ENCODE data around the gene FTL. TPM values are rescaled to one million over a fixed set of nuclear protein-coding genes. Genes with fewer than 3 reads are reported as not detected.
"Not testable (repeated sequence)": the region's sequence is repeated elsewhere in the genome, so short reads cannot be mapped to it uniquely, and the experiment has no call there.

FTL gene
- 754 and 855 TPM in 2 replicates for total RNA-seq (2014; rRNA removed; shearing (Covaris generic))

DNA sequence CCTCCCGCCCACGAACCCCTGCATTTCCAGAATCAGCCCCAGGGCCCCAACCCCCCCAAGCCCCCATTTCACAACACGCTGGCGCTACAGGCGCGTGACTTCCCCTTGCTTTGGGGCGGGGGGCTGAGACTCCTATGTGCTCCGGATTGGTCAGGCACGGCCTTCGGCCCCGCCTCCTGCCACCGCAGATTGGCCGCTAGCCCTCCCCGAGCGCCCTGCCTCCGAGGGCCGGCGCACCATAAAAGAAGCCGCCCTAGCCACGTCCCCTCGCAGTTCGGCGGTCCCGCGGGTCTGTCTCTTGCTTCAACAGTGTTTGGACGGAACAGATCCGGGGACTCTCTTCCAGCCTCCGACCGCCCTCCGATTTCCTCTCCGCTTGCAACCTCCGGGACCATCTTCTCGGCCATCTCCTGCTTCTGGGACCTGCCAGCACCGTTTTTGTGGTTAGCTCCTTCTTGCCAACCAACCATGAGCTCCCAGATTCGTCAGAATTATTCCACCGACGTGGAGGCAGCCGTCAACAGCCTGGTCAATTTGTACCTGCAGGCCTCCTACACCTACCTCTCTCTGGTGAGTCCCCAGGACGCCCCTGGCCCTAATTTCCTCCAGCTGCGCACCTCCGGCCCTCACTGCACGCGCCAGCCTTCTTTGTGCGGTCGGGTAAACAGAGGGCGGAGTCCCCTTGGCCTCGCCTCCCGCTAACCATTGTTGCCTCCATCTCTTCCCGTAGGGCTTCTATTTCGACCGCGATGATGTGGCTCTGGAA is at the start of gene FTL:
Gene FTL (plus strand): TSS at position 270 of the 766 bp plus-strand sequence. CDS start 199 bp downstream, at position 469.
- peak; percentile 96 for DNase-seq (ENCODE audit: low read depth)

DNA sequence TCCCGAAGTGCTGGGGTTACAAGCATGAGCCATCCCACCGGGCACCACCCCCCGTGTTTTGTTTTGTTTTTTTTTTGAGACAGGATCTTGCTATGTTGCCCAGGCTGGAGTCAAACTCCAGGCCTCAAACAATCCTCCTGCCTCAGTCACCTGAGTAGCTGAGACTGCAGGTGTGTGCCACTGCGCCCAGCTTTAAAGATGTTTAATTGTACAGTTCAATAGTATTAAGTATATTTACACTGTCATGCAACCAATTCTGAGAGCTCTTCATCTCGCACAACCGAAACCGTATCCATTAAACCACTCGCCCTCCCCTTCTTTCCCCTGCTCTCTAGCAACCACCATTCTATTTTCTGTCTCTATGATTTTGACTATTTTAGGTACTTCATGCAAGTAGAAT is 49.4 kb upstream of the FTL start:
- no peak for DNase-seq (ENCODE audit: low read depth)

DNA sequence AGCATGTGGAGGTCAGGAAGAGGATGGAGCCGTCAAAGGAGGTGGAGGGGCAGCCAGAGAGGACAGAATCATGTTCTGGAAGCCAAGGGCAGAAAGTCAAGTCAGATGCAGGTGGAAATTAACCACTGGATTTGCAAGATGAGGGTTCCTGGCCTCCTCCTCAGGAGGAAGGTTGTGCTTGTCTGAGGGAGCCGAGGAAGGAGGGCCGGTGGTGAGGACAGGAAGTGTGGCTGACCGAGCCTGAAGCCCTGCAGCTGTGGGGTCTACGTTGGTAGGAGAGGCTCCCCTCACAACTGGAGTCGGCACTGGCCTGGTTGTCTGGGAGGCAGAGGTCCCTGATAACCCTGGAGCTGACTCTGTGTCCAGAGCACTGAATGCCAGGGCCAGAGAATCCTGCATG is 47.0 kb upstream of the FTL start:
- no peak for DNase-seq (ENCODE audit: low read depth)

DNA sequence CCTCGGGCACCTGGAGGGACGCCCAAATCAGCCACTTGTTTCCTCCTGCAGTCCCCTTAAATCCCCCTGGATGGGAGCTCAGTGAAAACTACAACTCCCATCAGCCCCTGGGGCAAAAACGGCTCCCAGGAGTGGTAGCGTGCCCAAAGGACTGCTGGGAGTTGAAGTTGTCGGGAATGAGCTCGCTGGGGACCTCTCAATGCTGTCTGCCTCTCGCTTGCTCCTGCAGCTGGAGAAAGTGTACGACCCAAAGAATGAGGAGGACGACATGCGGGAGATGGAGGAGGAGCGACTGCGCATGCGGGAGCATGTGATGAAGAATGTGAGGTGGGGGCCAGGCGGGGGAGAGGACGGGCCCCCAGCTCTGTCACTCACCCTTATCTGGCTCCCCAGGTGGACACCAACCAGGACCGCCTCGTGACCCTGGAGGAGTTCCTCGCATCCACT is 46.3 kb upstream of the FTL start:
- DNase-seq (ENCODE audit: low read depth), result peak; percentile 33

DNA sequence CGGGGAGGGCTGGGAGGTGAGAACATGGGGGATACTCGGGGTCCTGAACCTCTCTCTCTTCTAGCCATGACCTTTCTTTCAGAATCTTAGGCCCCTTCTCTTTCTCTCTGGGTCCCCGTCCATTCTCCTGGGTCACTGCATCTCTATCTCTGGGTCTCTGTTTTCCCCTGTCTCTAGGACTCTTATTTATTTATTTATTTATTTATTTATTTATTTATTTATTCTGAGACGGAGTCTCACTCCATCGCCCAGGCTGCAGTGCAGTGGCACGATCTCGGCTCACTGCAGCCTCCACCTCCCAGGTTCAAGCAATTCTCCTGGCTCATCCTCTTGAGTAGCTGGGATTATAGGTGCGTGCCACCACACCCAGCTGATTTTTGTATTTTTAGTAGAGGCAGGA is 45.8 kb upstream of the FTL start:
- not testable (repeated sequence) for DNase-seq (ENCODE audit: low read depth)

DNA sequence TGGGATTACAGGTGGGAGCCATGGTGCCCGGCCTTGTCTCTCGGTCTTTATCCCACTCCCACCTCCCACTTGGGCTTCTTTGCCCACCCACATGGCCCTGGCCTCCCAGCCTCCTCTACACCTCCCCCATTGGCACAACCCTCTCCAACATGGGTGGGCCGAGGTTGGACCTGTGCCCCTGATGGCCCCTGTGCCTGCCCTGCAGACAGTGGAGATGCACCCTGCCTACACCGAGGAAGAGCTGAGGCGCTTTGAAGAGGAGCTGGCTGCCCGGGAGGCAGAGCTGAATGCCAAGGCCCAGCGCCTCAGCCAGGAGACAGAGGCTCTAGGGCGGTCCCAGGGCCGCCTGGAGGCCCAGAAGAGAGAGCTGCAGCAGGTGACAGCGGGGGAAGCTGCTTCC is 44.2 kb upstream of the FTL start:
- no peak for DNase-seq (ENCODE audit: low read depth)

DNA sequence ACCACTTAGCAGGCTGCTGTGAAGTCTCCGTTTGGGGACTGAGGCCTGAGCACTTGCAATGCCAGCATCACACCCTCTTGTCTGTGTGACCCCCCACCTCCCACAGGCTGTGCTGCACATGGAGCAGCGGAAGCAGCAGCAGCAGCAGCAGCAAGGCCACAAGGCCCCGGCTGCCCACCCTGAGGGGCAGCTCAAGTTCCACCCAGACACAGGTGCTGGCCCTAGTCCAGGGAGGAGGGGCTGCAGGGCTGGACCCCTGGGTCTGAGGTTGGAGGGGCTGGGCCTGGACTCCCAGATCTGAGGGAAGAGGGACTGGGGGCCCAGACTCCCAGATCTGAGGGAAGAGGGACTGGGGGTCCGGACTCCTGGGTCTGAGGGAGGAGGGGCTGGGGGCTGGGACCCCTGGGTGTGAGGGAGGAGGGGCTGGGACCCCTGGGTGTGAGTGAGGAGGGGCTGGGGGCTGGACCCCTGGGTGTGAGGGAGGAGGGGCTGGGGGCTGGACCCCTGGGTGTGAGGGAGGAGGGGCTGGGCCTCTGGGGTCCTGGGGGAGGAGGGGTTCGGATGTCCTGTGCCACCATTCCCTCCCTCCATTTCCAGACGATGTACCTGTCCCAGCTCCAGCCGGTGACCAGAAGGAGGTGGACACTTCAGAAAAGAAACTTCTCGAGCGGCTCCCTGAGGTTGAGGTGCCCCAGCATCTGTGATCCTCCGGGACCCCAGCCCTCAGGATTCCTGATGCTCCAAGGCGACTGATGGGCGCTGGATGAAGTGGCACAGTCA is 43.2 kb upstream of the FTL start:
- DNase-seq (ENCODE audit: low read depth), result no peak

DNA sequence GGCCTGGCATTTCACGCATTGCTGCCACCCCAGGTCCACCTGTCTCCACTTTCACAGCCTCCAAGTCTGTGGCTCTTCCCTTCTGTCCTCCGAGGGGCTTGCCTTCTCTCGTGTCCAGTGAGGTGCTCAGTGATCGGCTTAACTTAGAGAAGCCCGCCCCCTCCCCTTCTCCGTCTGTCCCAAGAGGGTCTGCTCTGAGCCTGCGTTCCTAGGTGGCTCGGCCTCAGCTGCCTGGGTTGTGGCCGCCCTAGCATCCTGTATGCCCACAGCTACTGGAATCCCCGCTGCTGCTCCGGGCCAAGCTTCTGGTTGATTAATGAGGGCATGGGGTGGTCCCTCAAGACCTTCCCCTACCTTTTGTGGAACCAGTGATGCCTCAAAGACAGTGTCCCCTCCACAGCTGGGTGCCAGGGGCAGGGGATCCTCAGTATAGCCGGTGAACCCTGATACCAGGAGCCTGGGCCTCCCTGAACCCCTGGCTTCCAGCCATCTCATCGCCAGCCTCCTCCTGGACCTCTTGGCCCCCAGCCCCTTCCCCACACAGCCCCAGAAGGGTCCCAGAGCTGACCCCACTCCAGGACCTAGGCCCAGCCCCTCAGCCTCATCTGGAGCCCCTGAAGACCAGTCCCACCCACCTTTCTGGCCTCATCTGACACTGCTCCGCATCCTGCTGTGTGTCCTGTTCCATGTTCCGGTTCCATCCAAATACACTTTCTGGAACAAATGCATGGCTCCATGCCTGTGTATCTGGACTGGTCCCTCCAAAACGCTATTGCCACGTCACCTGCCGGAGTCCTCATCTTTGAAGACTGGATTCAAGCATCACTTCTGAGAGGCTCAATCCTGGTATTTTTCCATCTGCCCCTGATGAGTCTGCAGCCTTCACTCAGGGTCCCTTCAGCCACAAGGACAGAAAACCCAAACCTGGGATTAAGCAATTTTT is 42.3 kb upstream of the FTL start:
- DNase-seq (ENCODE audit: low read depth), result no peak

DNA sequence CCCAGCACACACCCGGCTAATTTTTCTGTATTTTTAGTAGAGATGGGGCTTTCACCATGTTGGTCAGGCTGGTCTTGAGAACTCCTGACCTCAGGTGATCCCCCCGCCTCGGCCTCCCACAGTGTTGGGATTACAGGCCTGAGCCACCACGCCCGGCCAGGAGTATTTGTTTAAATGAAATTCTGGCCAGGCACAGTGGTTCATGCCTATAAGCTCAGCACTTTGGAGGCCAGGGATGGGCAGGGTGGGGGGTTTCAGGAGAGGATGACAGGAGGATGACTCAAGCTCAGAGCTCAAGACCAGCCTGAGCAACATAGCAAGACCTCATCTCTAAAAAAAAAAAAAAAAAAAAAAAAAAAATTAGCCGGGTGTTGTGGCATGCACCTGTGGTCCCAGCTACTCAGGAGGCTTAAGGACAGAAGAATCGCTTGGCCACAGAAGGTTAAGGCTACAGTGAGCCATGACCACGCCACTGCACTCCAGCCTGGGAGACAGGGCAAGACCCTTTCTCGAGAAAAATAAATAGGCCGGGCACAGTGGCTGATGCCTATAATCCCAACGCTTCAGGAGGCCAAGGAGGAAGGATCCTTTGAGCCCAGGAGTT is 39.8 kb upstream of the FTL start:
- peak; percentile 88 for DNase-seq (ENCODE audit: low read depth)

DNA sequence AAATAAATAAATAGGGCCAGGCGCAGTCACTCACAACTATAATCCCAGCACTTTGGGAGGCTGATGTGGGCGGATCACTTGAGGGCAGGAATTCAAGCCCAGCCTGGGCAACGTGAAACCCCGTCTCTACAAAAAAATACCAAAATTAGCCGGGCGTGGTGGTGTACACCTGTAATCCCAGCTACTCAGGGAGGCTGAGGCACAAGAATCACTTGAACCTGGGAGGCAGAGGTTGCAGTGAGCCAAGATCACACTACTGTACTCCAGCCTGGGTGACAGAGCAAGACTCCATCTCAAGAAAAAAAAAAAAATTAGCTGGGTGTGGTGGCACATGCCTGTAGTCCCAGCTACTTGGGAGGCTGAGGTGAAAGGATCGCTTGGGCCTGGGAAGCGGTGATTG is 39.2 kb upstream of the FTL start:
- DNase-seq (ENCODE audit: low read depth), result not testable (repeated sequence)

DNA sequence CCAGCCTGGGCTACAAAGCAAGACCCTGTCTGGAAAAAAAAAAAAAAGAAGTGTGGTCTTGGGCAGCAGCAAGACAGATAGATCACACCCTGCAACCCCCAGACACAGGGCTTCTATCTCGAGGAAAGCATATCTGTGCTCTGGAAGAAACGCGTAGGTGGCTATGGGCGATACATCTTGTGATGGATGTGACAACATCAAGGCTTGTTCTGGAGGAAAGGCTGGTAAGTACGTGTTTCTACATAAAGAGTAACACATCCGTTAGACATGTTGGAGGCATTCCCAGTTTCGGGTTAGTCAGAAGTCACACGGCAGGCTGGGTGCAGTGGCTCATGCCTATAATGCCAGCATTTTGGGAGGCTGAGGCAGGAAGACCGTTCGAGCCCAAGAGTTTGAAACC is 38.2 kb upstream of the FTL start:
- DNase-seq (ENCODE audit: low read depth), result peak; percentile 93

DNA sequence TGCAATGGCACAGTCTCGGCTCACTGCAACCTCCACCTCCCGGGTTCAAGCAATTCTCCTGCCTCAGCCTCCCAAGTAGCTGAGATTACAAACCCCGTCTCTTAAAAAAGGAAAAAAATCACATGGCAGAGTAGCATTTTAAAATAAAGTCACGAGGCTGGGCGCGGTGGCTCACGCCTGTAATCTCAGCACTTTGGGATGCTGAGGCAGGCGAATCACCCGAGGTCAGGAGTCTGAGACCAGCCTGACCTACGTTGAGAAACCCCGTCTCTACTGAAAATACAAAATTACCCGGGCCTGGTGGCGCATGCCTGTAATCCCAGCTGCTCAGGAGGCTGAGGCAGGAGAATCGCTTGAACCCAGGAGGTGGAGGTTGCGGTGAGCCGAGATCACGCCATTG is 37.4 kb upstream of the FTL start:
- DNase-seq (ENCODE audit: low read depth), result not testable (repeated sequence)

DNA sequence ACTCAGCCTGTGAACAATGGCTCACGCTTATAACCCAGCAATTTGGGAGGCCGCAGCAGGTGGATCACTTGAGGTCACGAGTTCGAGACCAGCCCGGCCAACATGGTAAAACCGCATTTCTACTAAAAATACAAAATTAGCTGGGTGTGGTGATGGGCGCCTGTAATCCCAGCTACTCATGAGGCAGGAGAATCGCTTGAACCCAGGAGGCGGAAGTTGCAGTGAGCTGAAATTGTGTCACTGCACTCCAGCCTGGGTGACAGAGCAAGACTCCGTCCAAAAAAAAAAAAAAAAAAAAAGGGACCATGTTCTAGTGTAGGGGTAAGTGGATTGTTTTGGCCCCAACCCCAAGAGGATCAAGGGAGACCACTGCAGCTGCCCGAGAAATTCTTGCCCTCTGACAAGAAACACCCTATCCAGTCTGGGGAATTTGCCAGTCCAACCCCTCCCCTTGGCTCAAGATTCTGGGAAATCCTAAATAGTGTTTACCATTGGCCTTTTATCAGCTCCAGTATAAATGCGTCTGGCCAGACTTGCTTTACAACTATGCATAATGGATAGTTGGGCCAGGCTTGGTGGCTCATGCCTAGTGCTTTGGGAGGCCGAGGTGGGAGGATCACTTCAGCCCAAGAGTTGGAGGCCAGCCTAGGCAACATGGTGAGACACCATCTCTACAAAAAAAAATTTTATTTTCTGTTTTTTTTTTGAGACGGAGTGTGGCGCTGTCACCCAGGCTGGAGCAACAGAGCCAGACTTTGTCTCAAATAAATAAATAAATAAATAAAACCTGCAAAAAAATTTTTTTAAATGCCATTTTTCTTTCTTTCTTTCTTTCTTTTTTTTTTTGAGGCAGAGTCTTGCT is 36.7 kb upstream of the FTL start:
- DNase-seq (ENCODE audit: low read depth), result no peak

DNA sequence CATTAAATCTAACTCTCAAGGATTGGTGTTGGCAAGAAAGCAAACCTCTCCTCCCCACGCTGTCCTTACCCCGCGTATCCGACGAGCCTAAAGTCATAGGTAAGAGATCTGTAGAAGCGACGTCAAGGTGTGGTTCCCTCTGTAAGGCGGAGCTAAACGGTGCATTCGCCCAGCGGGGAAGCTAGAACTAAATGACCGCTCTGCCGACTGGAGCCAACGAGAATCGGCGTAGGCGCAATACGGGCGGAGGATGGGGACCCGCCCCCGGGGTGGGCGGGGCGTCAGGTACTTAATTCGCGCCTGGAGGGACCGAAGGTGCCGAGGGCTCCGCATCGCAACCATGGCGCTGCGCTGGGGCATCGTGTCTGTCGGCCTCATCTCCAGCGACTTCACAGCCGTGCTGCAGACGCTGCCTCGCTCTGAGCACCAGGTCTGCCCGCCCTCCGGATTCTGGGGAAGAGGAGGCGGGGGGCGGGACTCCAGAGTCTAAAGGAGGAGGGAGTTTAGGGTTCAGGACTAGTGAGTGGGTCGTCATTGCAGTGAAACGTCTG is 31.7 kb upstream of the FTL start, which contains the start of gene DHDH:
Gene DHDH (plus strand): TSS at position 318 of the 551 bp plus-strand sequence. CDS start 23 bp downstream, at position 341.
- peak; percentile 79 for DNase-seq (ENCODE audit: low read depth)

DNA sequence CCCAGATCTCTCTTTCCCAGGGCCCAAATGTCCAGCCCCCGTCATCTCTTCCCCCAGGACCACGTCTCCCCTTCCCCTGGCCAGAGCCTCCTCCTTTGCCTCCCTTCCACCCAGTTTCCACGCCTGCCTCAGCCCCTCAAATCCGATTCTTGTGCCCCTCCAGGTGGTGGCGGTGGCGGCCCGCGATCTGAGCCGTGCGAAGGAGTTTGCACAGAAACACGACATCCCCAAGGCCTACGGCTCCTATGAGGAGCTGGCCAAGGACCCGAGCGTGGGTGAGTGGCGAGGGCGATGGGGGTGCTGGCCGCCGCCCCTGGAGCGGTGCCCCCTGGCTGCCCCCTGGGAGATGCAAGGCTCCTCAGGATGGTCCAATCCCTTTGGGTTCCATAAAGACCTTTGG is 30.3 kb upstream of the FTL start:
- DNase-seq (ENCODE audit: low read depth), result no peak

DNA sequence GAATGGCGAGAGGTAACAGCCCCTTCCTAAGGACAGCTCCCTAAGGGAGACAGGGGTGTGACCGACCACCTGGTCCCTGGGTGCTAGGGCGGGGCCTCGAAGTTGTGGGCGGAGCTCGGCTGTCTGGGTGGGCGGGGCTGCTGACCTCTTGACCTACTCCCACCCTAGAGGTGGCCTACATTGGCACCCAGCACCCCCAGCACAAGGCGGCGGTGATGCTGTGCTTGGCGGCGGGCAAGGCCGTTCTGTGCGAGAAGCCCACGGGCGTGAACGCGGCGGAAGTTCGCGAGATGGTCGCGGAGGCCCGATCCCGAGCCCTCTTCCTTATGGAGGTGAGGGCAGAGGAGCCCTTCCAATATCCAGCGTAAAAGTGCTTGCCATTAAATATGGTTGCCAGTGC is 29.2 kb upstream of the FTL start:
- DNase-seq (ENCODE audit: low read depth), result no peak

DNA sequence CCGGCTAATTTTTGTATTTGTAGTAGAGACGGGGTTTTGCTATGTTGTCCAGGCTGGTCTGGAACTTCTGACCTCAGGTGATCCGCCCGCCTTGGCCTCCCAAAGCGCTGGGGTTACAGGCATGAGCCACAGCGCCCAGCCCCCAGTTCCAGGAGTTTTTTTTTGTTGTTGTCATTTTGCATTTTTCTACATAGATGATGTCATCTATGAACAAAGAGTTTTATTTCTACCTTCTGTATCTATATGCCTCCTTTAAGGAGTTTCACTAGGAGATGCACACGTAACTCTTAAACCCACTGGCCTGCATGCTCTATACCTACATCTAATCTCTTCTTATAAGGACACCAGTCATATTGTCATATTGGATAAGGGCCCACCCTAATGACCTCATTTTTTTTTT is 26.9 kb upstream of the FTL start:
- DNase-seq (ENCODE audit: low read depth), result no peak

DNA sequence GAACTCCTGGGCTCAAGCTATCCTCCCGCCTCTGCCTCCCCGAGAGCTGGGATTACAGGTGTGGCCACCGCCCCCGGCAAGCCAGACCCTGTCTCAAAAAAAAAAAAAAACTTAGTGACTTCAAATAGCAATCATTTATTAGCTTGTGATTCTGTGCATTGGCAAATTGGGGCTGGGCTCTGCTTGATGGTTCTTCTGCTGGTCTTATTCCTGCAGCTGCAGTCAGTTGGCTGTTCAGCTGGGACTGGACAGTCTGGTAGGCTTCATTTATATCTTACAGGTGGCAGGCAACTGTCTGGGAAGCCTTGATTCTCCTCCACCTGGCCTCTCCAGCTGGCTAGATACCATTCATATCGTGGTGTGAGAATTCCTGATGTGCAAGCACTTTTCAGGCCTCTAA is 24.2 kb upstream of the FTL start:
- no peak for DNase-seq (ENCODE audit: low read depth)

DNA sequence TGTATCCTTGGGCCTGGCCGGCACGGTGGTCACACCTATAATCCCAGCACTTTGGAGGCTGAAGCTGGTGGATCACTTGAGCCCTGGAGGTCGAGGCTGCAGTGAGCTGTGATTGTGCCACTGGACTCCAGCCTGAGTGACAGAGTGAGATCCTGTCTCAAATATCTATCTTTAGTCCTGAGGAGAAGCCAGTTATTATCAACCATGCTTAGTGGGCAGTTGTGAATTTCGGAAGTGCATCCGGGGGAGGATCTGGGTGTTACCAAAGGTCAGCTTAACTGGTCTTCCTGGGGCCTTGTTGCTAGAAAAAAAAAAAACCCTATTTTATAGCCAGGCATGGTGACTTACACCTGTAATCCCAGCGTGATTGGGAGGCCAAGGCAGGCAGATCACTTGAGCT is 22.0 kb upstream of the FTL start:
- DNase-seq (ENCODE audit: low read depth), result no peak

DNA sequence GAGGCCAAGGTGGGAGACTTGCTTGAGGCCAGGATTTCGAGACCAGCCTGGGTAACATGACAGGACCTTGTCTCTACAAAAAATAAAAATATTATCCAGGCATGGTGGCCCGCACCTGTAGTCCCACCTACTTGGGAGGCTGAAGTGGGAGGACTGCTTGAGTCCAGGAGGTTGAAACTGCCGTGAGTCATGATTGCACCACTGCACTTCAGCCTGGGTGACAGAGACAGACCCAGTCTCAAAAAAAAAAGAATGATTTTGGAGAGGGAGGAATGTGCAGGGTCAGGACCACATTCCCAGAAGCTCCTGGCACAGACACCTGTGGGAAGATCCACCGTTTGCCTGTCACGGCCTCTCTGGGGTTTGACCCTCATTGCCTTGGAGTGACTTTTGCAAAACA is 19.7 kb upstream of the FTL start:
- DNase-seq (ENCODE audit: low read depth), result no peak
